ENCODE results near the gene UPK3BL2. TPM values are rescaled to one million over a fixed set of nuclear protein-coding genes. Genes with fewer than 3 reads are reported as not detected.
"Not testable (repeated sequence)": the region's sequence is repeated elsewhere in the genome, so short reads cannot be mapped to it uniquely, and the experiment has no call there.

Gene UPK3BL2
- total RNA-seq, 4 donors from 2014 or later = 8.6 to 158 (median 16.9) TPM

- DNase-seq; H3K4me1 ChIP-seq; intact Hi-C loops (cut with DNase I); H3K36me3 ChIP-seq; H3K27me3 ChIP-seq; H3K9me3 ChIP-seq: not testable (repeated sequence)
- 0 to 1% methylated on average over 17 to 20 of the region's 64 CpGs for WGBS, 2 donors
- H3K4me3 ChIP-seq = peak within 1 kb of the TSS; percentile 61 to 84 (median 68)
- peak in 5 of 6 experiments; percentile 27 to 82 (median 46) for TF ChIP-seq CTCF (IDR thresholded peaks at IDR 0.05)
- TF ChIP-seq POLR2A (IDR thresholded peaks at IDR 0.05) = peak in 1 of 4 donors; percentile 24
- H3K27ac ChIP-seq = peak within 1 kb of the TSS; percentile 72 to 89 (median 85)
These were observed 29.1 kb upstream of the UPK3BL2 start, which contains the start of gene POLR2J3 for GRCh38 chr7:102572261-102573239. Gene POLR2J3 (minus strand): TSS chr7:102572583. CDS start chr7:102572521, 62 bp downstream.

DNA sequence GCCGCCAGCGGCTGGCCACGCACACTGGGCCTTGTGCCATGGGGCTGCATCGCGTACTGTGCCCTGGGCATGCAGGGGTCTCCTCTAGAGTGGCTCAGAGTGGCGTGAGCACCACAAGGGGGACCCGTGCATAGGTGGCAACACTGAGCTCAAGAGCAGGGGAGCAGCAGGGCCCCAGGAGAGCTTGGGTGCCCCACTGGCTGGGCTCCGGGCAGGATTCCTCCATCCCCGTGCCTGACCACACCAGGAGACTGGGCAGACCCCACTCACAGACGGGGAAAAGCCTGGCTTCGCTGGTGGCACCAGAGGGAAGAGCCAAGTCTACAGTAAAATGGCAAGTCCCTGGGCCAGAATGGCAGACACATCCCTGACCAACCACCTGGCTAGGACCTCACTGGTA lies 25.1 kb upstream of the UPK3BL2 start:
- H3K36me3 ChIP-seq; H3K9me3 ChIP-seq; H3K4me1 ChIP-seq; intact Hi-C loops (cut with DNase I); H3K4me3 ChIP-seq; H3K27ac ChIP-seq; H3K27me3 ChIP-seq; DNase-seq: not testable (repeated sequence)
- no CpG with 5 or more reads among the region's 11 CpGs for WGBS, 2 donors

DNA sequence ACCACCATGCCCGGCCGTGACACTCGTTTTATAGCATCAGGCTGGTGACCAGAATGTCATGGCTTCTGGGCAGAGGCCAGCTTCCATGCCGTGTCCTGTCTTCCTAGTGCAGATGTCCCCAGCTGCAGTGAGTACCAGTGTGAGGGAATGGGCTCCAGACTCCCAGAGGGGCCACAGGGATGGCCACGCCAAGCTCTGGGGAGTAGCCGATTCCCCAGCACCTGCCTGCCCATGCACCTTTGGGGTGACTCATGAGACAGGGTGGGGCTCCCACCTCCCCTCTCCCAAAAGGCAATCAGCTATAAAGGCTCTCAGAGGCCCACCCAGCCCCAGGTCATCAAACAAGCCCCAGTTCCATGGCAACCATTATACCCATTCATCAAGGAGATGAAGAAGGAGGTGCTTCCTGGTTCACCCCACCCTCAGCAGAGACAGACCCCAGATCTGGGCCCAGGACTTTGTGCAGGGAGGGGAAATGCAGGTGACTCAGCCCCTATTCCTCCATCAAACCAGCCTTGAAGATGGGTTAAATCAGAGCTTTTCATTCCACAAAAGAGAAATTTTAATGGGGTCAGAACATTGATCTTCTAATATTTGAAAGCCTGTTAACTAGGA lies 7.4 kb upstream of the UPK3BL2 start, which contains the start of gene SPDYE2:
Gene SPDYE2, plus strand, starts transcription at position 419 of the 615 bp plus-strand sequence. CDS start 2,030 bp downstream, outside the sequence.
- H3K4me1 ChIP-seq; H3K27me3 ChIP-seq; intact Hi-C loops (cut with DNase I); H3K4me3 ChIP-seq; H3K36me3 ChIP-seq; H3K9me3 ChIP-seq; H3K27ac ChIP-seq; DNase-seq: not testable (repeated sequence)
- no CpG with 5 or more reads among the region's 6 CpGs for WGBS, 2 donors

DNA sequence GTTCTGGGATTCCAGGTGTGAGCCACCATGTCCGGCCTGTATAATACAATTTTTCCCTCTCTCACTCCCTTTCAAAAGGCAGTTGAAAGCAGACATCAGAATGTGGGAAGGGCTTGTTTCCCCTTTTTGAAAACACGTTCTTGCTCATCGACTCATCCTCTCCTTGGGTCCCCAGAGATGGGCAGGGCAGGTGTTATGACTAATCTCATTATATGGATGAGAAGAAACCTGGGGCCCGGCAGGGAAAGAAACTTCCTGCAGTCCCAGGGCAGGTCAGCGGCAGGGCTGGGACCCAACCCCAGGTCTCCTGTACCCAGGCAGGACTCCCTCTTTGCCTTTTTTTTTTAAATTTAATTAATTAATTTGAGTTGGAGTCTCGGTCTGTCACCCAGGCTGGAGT lies 2.9 kb upstream of the UPK3BL2 start:
- H3K9me3 ChIP-seq; H3K27ac ChIP-seq; DNase-seq; H3K27me3 ChIP-seq; H3K4me1 ChIP-seq; H3K4me3 ChIP-seq; H3K36me3 ChIP-seq; intact Hi-C loops (cut with DNase I): not testable (repeated sequence)
- WGBS, 2 donors = 60% methylated on average over 2 of the region's 6 CpGs; no CpG with 5 or more reads in 1 of the 2 donors

DNA sequence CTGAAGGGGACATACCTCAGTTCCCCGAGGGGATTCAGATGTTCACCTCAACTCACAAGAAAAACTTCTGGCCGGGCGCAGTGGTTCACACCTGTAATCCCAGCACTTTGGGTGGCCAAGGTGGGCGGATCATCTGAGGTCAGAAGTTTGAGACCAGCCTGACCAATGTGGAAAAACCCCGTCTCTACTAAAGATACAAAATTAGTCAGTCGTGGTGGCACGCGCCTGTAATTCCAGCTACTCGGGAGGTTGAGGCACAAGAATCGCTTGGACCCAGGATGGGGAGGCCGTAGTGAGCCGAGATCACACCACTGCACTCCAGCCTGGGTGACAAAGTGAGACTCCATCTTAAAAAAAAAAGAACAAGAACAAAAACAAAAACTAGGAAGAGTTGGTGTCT lies 1.8 kb upstream of the UPK3BL2 start:
- H3K36me3 ChIP-seq; H3K9me3 ChIP-seq; H3K27ac ChIP-seq; H3K27me3 ChIP-seq; H3K4me1 ChIP-seq; DNase-seq; H3K4me3 ChIP-seq; intact Hi-C loops (cut with DNase I): not testable (repeated sequence)
- no CpG with 5 or more reads among the region's 12 CpGs for WGBS, 2 donors

- DNase-seq; H3K4me1 ChIP-seq; H3K27ac ChIP-seq; H3K9me3 ChIP-seq; H3K4me3 ChIP-seq; intact Hi-C loops (cut with DNase I); H3K36me3 ChIP-seq; H3K27me3 ChIP-seq: not testable (repeated sequence)
- WGBS, 2 donors = no CpG with 5 or more reads among the region's 1 CpG
These were observed 876 bp upstream of the UPK3BL2 start for GRCh38 chr7:102544372-102544771.

DNA sequence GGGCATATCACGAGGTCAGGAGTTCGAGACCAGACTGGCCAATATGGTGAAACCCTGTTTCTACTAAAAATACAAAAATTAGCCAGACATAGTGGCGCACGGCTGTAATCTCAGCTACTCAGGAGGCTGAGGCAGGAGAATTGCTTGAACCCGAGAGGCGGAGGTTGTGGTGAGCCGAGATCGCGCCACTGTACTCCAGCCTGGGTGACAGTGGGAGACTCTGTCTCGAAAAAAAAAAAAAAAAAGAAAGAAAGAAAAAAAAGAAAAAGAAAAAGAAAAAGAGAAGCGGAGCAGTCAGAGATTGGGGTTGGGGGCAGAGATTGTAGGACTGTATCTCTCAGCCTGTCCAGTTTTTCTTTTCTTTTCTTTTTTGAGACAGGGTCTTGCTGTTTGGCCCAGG lies 725 bp downstream of the UPK3BL2 start:
- H3K9me3 ChIP-seq; H3K27me3 ChIP-seq; DNase-seq; H3K27ac ChIP-seq; H3K4me1 ChIP-seq; intact Hi-C loops (cut with DNase I); H3K36me3 ChIP-seq; H3K4me3 ChIP-seq: not testable (repeated sequence)
- WGBS, 2 donors = no CpG with 5 or more reads among the region's 11 CpGs

DNA sequence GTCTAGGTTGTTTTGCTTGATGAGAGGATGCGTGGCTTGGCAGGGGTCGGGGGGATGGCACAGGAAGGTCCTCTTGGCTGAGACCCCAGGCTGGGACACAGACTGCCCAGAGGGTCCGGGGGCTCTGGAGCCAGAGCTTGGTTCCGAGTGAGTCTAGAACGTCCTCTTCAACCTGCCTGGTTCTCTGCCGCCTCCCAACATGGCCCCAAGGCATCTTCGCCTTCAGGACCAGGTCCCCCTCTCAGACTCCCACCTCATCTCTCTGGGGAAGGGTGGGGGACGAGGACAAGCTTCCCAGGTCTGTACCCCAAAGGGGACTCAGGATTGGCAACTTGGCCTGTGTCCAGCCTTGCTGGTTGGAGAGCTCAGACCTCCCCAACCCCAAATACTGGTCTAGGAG lies 1.4 kb downstream of the UPK3BL2 start:
- DNase-seq; H3K27me3 ChIP-seq; H3K9me3 ChIP-seq; H3K4me1 ChIP-seq; H3K36me3 ChIP-seq; H3K4me3 ChIP-seq; H3K27ac ChIP-seq; intact Hi-C loops (cut with DNase I): not testable (repeated sequence)
- no CpG with 5 or more reads among the region's 8 CpGs for WGBS, 2 donors

DNA sequence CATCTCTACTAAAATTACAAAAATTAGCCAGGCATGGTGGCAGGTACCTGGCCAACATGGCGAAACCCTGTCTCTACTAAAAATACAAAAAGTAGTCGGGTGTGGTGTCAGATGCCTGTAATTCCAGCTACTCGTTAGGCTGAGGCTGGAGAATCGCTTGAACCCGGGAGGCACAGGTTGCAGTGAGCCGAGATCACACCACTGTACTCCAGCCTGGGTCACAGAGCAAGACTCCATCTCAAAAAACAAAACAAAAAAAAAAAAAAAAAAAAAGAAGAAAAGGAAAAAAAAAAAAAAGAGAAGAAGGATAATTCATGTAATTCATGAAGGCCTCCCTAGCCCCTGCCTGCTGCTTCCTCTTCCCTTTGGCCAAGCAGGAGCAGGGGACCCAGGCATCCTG lies 2.9 kb downstream of the UPK3BL2 start:
- H3K27me3 ChIP-seq; H3K36me3 ChIP-seq; DNase-seq; H3K9me3 ChIP-seq; H3K4me1 ChIP-seq; H3K27ac ChIP-seq; intact Hi-C loops (cut with DNase I); H3K4me3 ChIP-seq: not testable (repeated sequence)
- WGBS, 2 donors = 73 to 93% methylated on average over 3 of the region's 6 CpGs

DNA sequence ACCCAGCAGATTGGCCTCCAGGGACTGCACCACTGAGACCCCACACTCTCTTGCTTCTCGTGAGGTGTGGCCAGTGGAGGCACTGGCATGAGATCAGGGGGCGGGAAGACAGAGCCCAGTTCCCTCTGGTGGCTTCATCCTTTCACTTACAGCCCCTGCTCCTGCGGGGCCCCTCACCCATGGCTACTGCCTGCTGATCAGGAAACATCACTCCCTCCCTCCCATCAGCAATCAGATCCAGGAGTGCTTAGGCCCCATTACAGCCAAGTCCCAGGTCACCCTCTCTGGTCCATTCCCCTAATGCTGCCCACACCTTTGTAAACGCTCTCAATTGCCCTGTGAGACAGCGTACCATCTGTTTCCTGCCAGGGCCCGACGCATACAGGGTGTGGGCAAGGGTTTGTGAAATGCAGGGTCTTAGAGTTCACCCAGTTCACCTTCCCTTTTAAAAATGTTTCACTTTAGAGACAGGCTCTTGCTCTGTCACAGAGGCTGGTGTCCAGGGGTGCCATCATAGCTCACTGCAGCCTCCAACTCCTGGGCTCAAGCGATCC lies 8.4 kb downstream of the UPK3BL2 start:
- H3K36me3 ChIP-seq; intact Hi-C loops (cut with DNase I); H3K9me3 ChIP-seq; DNase-seq; H3K4me3 ChIP-seq; H3K4me1 ChIP-seq; H3K27me3 ChIP-seq; H3K27ac ChIP-seq: not testable (repeated sequence)
- WGBS, 2 donors = 50 to 79% methylated on average over 1 to 3 of the region's 8 CpGs

- H3K4me3 ChIP-seq; DNase-seq; H3K27ac ChIP-seq; H3K4me1 ChIP-seq; intact Hi-C loops (cut with DNase I); H3K36me3 ChIP-seq; H3K9me3 ChIP-seq; H3K27me3 ChIP-seq: not testable (repeated sequence)
- 86% methylated on average over 2 of the region's 2 CpGs; no CpG with 5 or more reads in 1 of the 2 donors for WGBS, 2 donors
These were observed 11.4 kb downstream of the UPK3BL2 start for GRCh38 chr7:102532127-102532526.

GRCh38 chr7:102531583-102531982 lies 11.9 kb downstream of the UPK3BL2 start:
- H3K4me3 ChIP-seq; intact Hi-C loops (cut with DNase I); H3K9me3 ChIP-seq; H3K4me1 ChIP-seq; H3K36me3 ChIP-seq; H3K27ac ChIP-seq; H3K27me3 ChIP-seq; DNase-seq: not testable (repeated sequence)
- WGBS, 2 donors = no CpG with 5 or more reads among the region's 7 CpGs
